ENCODE results near the gene GET4. TPM values are rescaled to one million over a fixed set of nuclear protein-coding genes. Genes with fewer than 3 reads are reported as not detected.
A peak's percentile ranks its signal among the peaks of the same experiment; 100 is the strongest.

The GET4 gene, protein sequence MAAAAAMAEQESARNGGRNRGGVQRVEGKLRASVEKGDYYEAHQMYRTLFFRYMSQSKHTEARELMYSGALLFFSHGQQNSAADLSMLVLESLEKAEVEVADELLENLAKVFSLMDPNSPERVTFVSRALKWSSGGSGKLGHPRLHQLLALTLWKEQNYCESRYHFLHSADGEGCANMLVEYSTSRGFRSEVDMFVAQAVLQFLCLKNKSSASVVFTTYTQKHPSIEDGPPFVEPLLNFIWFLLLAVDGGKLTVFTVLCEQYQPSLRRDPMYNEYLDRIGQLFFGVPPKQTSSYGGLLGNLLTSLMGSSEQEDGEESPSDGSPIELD
- 17.2 and 35.7 TPM in 2 replicates for total RNA-seq (ENCODE audit: low replicate concordance)

GRCh38 chr7:876077-876971 lies at the start of gene GET4:
Gene GET4 (plus strand): TSS chr7:876554. CDS start chr7:876646, 92 bp downstream.
- Histone ChIP-seq H3K9me3 (ENCODE audit: low read depth) (no peaks in the 10 kb centered on the region), H3K36me3 (no peaks in the 10 kb centered on the region), H4K20me1 (ENCODE audit: low read depth) (peaks cover 37% of the 10 kb centered on the region), H2AFZ (replicated peaks) (peak within 1 kb of the TSS; percentile 68), H3K4me2 (peak within 1 kb of the TSS; percentile 93), H3K27me3 (no peaks in the 10 kb centered on the region), H3K27ac (peak within 1 kb of the TSS; percentile 72), H3K79me2 (ENCODE audit: low read depth) (peaks cover 46% of the 10 kb centered on the region), H3K4me1 (peaks cover 9% of the 10 kb centered on the region), H3K9ac (peak within 1 kb of the TSS; percentile 78), H3F3A (ENCODE audit: low read depth) (peaks cover 36% of the 10 kb centered on the region), H3K4me3 (peak within 1 kb of the TSS; percentile 95)
- peak within 1 kb of the TSS; percentile 93 for H3K4me3 Mint-ChIP-seq
- TF ChIP-seq EZH2 (IDR thresholded peaks at IDR 0.05) (no peak), EZH2phosphoT487 (IDR thresholded peaks at IDR 0.05) (no peak)
- TF ChIP-seq, protein P1, sequence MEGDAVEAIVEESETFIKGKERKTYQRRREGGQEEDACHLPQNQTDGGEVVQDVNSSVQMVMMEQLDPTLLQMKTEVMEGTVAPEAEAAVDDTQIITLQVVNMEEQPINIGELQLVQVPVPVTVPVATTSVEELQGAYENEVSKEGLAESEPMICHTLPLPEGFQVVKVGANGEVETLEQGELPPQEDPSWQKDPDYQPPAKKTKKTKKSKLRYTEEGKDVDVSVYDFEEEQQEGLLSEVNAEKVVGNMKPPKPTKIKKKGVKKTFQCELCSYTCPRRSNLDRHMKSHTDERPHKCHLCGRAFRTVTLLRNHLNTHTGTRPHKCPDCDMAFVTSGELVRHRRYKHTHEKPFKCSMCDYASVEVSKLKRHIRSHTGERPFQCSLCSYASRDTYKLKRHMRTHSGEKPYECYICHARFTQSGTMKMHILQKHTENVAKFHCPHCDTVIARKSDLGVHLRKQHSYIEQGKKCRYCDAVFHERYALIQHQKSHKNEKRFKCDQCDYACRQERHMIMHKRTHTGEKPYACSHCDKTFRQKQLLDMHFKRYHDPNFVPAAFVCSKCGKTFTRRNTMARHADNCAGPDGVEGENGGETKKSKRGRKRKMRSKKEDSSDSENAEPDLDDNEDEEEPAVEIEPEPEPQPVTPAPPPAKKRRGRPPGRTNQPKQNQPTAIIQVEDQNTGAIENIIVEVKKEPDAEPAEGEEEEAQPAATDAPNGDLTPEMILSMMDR (IDR thresholded peaks at IDR 0.05): no peak
- H3K36me3 Mint-ChIP-seq: peaks cover 22% of the 10 kb centered on the region
- peak; percentile 98 for DNase-seq (ENCODE audit: low spot score)
- peaks cover 4% of the 10 kb centered on the region for H3K27me3 Mint-ChIP-seq (ENCODE audit: insufficient read depth, low read depth)
- peak within 1 kb of the TSS; percentile 37 for H3K27ac Mint-ChIP-seq
- peaks cover 15% of the 10 kb centered on the region for H3K4me1 Mint-ChIP-seq
- no peaks in the 10 kb centered on the region for H3K9me3 Mint-ChIP-seq

GRCh38 chr7:828793-829561 lies 47.4 kb upstream of the GET4 start:
- Mint-ChIP-seq H3K4me3 (no peak overlapping the region), H3K9me3 (no peaks in the 10 kb centered on the region), H3K27ac (no peak overlapping the region), H3K36me3 (peaks cover 8% of the 10 kb centered on the region), H3K27me3 (ENCODE audit: insufficient read depth, low read depth) (peaks cover 2% of the 10 kb centered on the region), H3K4me1 (peaks cover 19% of the 10 kb centered on the region)
- no peaks in the 10 kb centered on the region for H3K9me3 ChIP-seq (ENCODE audit: low read depth)
- no peak overlapping the region for H2AFZ ChIP-seq (replicated peaks)
- TF ChIP-seq, protein P1 (IDR thresholded peaks at IDR 0.05): no peak
- no peak for TF ChIP-seq EZH2 (IDR thresholded peaks at IDR 0.05)
- no peak for TF ChIP-seq EZH2phosphoT487 (IDR thresholded peaks at IDR 0.05)
- H3K27ac ChIP-seq: no peak overlapping the region
- H3K36me3 ChIP-seq: no peaks in the 10 kb centered on the region
- H3K4me1 ChIP-seq: no peaks in the 10 kb centered on the region
- H3K4me2 ChIP-seq: no peak overlapping the region
- no peak for DNase-seq (ENCODE audit: low spot score)
- H3K9ac ChIP-seq: no peak overlapping the region
- peaks cover 75% of the 10 kb centered on the region for H4K20me1 ChIP-seq (ENCODE audit: low read depth)
- H3K27me3 ChIP-seq: no peaks in the 10 kb centered on the region
- H3F3A ChIP-seq (ENCODE audit: low read depth): no peaks in the 10 kb centered on the region
- no peak overlapping the region for H3K4me3 ChIP-seq
- H3K79me2 ChIP-seq (ENCODE audit: low read depth): peaks cover 100% of the 10 kb centered on the region

DNA sequence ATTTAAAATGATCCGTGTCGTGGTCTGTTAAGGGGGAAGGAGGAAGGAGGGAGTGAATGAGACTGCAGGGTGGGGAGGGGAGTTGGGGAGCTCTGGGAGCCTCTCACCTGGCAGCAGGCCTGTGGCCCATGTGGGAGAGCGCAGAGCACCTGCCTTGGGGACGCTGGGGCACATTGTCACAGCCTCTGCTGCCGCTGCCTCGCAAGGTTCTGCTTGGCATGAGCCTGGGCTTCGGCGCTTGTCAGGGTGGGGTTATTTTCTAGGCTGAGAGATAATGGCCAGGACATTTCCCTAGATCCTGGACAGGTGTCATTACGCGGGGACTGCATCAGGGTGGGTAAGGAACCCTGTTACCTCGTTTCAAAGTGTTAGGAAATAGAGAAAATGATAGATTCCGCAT lies 46.3 kb upstream of the GET4 start:
- Histone ChIP-seq H3K4me1 (no peaks in the 10 kb centered on the region), H3K27ac (no peak overlapping the region), H2AFZ (replicated peaks) (no peak overlapping the region), H4K20me1 (ENCODE audit: low read depth) (peaks cover 74% of the 10 kb centered on the region), H3K27me3 (no peaks in the 10 kb centered on the region), H3K4me3 (no peak overlapping the region), H3F3A (ENCODE audit: low read depth) (no peaks in the 10 kb centered on the region), H3K4me2 (no peak overlapping the region), H3K36me3 (no peaks in the 10 kb centered on the region), H3K9me3 (ENCODE audit: low read depth) (no peaks in the 10 kb centered on the region), H3K79me2 (ENCODE audit: low read depth) (peaks cover 100% of the 10 kb centered on the region), H3K9ac (no peak overlapping the region)
- no peaks in the 10 kb centered on the region for H3K9me3 Mint-ChIP-seq
- TF ChIP-seq, protein P1 (IDR thresholded peaks at IDR 0.05): no peak
- TF ChIP-seq EZH2 (IDR thresholded peaks at IDR 0.05) (no peak), EZH2phosphoT487 (IDR thresholded peaks at IDR 0.05) (no peak)
- H3K27me3 Mint-ChIP-seq (ENCODE audit: insufficient read depth, low read depth): peaks cover 2% of the 10 kb centered on the region
- peaks cover 20% of the 10 kb centered on the region for H3K4me1 Mint-ChIP-seq
- no peak for DNase-seq (ENCODE audit: low spot score)
- peak overlapping the region; percentile 66 for H3K27ac Mint-ChIP-seq
- no peak overlapping the region for H3K4me3 Mint-ChIP-seq
- peaks cover 4% of the 10 kb centered on the region for H3K36me3 Mint-ChIP-seq
